ENCODE data around the gene KLF16. TPM values are rescaled to one million over a fixed set of nuclear protein-coding genes. Genes with fewer than 3 reads are reported as not detected.

Gene KLF16
- 10 to 100 TPM; 23.4 to 25.3 TPM for total RNA-seq

GRCh38 chr19:1863328-1863637, at the start of gene KLF16:
Gene KLF16, minus strand, starts transcription at chr19:1863579. Its CDS starts 82 bp downstream, at chr19:1863497.

DNA sequence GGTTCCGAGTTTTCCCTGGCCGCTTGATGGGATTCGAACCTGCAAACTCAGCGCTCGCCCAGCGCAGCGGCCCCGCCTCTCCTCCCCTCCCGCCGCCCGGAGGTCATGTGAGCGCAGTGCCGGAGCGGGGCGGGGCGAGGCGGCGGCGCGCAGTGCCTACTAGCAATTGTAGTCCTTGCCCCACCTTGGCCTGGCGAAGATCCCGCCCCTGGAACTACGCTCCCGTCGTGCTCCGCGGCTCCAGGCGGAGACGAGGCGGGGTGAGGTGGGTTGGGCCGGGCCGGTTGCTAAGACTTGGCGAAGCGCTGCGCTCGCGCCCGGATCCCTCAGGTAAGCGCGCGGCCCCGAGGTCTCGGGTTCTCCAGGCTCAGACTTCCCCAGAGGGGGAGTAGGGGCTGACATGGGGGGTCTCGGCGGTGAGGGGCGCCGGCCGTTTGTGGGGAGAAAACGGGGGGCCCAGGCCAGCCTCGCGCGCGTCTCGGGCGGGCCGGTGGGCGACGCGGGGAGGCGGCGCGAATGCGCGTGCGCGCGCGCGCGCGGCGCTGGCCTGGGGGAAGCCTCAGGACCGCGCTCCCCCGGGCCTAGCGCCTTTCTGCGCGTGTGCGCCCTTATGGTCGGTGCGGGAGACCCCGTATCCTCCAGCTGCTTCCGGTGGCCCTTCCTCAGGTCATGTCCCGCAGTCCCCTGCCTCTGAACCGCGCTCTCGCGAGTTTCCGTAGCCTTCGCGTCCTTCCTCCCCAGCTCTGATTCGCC, 41.9 kb upstream of the KLF16 start, which contains the start of the genes ADAT3 and SCAMP4:
Gene ADAT3, plus strand, starts transcription at position 290 of the 753 bp plus-strand sequence. CDS start 6,649 bp downstream, outside the sequence.
Gene SCAMP4, plus strand, starts transcription at position 290 of the 753 bp plus-strand sequence. CDS start 9,621 bp downstream, outside the sequence.

GRCh38 chr19:1885398-1886119, 22.2 kb upstream of the KLF16 start, which contains the start of gene ABHD17A:
Gene ABHD17A, minus strand, starts transcription at chr19:1885496. Its CDS starts 3,930 bp downstream, at chr19:1881566.

GRCh38 chr19:1848399-1849131, 14.8 kb downstream of the KLF16 start, which contains the start of gene REXO1:
Gene REXO1, minus strand, starts transcription at chr19:1848483. Its CDS starts 125 bp downstream, at chr19:1848358.

GRCh38 chr19:1811942-1812425, 51.4 kb downstream of the KLF16 start, which contains the start of gene ATP8B3:
Gene ATP8B3, minus strand, starts transcription at chr19:1812276. Its CDS starts 540 bp downstream, at chr19:1811736.

Small RNAs within 50 kb of the gene (microRNA-seq; reads per million reads assigned to microRNA genes)
- gene MIR1909 (ENCODE audit: borderline microRNAs expressed, borderline replicate concordance), result 1.3 reads per million

Other genes starting within 250 kb of the KLF16 start
- gene TCF3, start 211.0 kb downstream of the KLF16 start, total RNA-seq, result 10 to 100 TPM; 82.3 to 89.9 TPM
- gene ONECUT3, start 110.1 kb downstream of the KLF16 start, total RNA-seq, result not detected
- gene ATP8B3, start 51.3 kb downstream of the KLF16 start, total RNA-seq, result 10 to 100 TPM; 18.8 to 20.7 TPM
- 10 to 100 TPM; 44.5 to 46.7 TPM for gene REXO1, start 15.1 kb downstream of the KLF16 start, total RNA-seq
- 100 to 1,000 TPM; 247 to 248 TPM for gene ABHD17A, start 21.9 kb upstream of the KLF16 start, total RNA-seq
- gene ADAT3, start 41.8 kb upstream of the KLF16 start, total RNA-seq, result 10 to 100 TPM; 10.8 to 12.5 TPM
- gene SCAMP4, start 41.8 kb upstream of the KLF16 start, total RNA-seq, result 10 to 100 TPM; 35.4 to 36.7 TPM
- 100 to 1,000 TPM; 125 to 130 TPM for gene CSNK1G2, start 77.6 kb upstream of the KLF16 start, total RNA-seq
- 10 to 100 TPM; 55.4 to 63.9 TPM for gene BTBD2, start 152.1 kb upstream of the KLF16 start, total RNA-seq
- 100 to 1,000 TPM; 333 TPM for gene MKNK2, start 187.7 kb upstream of the KLF16 start, total RNA-seq
- gene MOB3A, start 232.7 kb upstream of the KLF16 start, total RNA-seq, result 100 to 1,000 TPM; 236 to 238 TPM
- gene IZUMO4, start 233.3 kb upstream of the KLF16 start, total RNA-seq, result 10 to 100 TPM; 17.6 to 20.1 TPM

Data from activated naive CD4-positive, alpha-beta T cell treated with anti-CD3 and anti-CD28 coated beads, Interleukin-2, amount 10 ng/mL, durations not matched to agents 5 hours and 36 hours (primary cell).